Activated CD8-positive, alpha-beta memory T cell treated with anti-CD3 and anti-CD28 coated beads, Interleukin-2, amount 50 U/mL, for 1 hour (primary cell): ENCODE results near the gene TPX2.
A peak's percentile ranks its signal among the peaks of the same experiment; 100 is the strongest.
"Not testable (repeated sequence)": the region's sequence is repeated elsewhere in the genome, so short reads cannot be mapped to it uniquely, and the experiment has no call there.

Source experiments
- DNase-seq: peaks from one replicate; pipeline ENCODE4 v3.0.0-alpha.2; 2020; ENCODE audit errors: extremely low read depth

TPX2 gene

DNA sequence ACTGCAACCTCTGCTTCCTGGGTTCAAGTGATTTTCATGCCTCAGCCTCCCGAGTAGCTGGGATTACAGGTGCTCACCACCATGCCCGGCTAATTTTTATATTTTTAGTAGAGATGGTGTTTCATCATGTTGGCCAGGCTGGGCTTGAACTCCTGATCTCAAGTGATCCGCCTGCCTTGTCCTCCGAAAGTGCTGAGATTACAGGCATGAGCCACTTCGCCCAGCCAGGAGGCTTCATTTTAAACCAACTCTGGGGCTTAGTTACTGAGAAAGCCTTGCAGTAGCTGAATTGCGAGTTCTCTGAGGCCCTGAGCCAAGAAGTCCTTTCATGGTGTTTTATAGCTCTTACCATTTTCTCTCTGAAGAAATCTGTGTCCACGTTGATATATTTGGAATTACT, 75.1 kb downstream of the TPX2 start:
- not testable (repeated sequence) for DNase-seq

GRCh38 chr20:31815408-31816188, 76.5 kb downstream of the TPX2 start:
- no peak for DNase-seq

DNA sequence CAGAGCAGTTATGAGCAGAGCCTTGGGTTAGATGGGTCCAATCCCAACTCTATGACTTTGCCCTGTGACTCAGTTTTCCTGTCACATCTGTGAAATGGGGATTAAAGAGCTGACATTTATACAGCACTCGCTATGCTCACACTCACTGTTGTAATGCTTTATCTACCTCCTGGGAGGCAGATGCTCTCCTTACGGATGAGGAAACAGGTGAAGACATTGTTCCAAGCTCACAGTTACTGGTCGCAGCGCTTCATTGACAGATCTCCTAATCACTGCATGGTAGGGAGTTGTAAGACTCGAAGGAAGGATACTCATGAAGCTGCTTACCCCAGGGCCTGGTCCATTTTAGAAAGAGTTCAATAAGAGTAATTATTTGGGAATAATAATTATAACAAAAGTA, 77.1 kb downstream of the TPX2 start:
- DNase-seq, result no peak

- no peak for DNase-seq
These were observed 78.4 kb downstream of the TPX2 start for GRCh38 chr20:31817461-31817860.

- DNase-seq, result no peak
These were observed 79.4 kb downstream of the TPX2 start for GRCh38 chr20:31818376-31818908.

- no peak for DNase-seq
These were observed 80.1 kb downstream of the TPX2 start, which contains the start of gene MYLK2 for GRCh38 chr20:31819083-31819784. Gene MYLK2 (plus strand): TSS chr20:31819356. CDS start chr20:31819581, 225 bp downstream.

- DNase-seq, result no peak
These were observed 81.1 kb downstream of the TPX2 start for GRCh38 chr20:31820228-31820627.

DNA sequence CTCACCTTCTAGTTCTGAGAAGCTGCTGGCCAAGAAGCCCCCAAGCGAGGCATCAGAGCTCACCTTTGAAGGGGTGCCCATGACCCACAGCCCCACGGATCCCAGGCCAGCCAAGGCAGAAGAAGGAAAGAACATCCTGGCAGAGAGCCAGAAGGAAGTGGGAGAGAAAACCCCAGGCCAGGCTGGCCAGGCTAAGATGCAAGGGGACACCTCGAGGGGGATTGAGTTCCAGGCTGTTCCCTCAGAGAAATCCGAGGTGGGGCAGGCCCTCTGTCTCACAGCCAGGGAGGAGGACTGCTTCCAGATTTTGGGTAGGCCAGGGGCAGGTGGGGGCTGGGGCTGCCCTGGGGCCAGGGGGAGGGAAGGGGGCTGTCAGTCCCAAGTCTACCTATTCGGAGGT, 82.3 kb downstream of the TPX2 start:
- no peak for DNase-seq

GRCh38 chr20:31822421-31823330, 83.6 kb downstream of the TPX2 start:
- peak; percentile 47 for DNase-seq

DNA sequence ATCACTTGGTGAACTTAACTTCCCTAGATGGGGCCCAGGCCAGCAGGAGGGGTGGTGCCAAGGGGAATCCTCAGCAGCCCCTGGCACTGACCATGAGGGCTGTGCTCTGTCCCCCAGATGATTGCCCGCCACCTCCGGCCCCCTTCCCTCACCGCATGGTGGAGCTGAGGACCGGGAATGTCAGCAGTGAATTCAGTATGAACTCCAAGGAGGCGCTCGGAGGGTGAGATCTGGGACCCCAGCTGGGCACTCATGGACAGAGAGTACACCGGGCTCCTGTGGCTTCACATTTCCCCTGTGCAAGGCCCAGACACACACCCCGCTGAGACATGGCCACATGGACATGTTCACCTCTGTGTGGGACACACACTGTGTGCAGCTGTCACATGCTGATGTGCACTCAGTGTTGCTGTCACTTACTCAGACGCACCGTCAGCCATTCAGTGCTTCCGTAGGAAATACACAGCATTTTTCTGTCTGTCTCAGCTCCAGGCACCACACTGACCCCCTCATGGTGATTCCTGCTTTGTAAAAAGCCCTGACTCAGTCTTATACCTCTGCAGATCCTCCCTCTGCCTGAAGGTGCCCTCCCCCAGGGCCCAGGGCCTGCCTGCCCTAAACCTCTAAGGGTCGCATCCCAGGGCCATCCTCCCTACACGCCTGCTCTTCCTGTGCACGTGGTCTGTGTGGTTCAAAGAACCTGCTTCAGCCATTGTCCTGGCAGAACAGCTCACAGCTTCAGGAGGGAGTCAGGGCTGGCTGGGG, 84.5 kb downstream of the TPX2 start:
- no peak for DNase-seq

- DNase-seq, result no peak
These were observed 85.0 kb downstream of the TPX2 start for GRCh38 chr20:31824125-31824485.

DNA sequence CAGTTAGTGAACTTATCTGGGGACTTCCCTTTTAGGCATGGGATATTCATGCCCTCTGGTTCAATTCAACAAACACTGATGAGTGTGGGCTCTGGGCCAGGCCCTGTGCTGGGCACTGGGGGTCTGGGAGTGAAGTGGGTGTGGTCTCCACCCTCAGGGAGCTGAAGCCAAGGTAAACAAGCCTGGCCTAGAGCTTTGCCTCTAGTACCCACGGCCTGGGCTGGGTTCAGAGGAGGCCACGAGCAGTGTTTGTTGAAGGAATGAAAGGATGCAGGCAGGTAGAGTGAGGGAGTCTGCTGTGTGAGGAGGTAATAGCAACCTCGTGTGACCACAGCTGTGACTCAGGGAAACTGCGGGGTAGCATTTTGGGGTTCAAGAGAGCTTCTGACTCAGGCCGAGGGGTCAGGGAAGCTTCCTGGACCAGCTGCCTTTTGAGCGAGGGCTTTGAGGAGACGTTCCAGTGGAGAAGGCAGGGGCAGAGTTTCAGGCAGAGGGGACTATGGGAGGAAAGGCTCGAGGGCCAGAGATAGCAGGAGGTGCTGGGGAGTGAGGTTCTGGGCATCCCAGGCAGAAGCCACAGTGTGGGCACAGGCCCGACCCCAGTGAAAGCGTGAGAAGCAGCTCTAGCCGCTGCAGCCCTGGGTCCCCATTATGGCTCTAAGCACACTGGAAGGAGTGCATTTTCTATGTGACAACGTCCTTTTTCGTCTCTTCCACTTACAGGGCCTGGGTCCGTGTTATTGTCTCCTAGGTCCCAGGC, 85.6 kb downstream of the TPX2 start:
- no peak for DNase-seq

DNA sequence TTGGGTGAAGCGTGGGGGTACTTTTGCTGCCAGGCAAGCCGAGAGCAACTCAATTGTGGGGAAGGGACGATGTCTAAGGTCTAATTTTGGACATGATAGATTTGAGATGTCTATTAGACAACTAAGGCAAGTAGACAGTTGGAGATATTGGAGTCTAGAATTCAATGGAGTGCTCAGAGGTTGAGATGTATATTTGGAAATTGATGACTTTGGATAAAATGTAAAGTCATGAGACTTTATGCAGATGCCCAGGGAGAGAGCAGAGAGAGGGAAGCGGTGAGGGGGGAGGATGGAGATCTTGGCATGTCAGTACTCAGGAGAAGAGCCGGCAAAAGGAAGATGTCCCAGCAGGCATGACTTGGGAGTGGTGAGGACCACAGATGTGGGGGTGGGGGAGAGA, 87.0 kb downstream of the TPX2 start:
- DNase-seq, result no peak

- DNase-seq, result no peak
These were observed 88.0 kb downstream of the TPX2 start for GRCh38 chr20:31827059-31827458.

DNA sequence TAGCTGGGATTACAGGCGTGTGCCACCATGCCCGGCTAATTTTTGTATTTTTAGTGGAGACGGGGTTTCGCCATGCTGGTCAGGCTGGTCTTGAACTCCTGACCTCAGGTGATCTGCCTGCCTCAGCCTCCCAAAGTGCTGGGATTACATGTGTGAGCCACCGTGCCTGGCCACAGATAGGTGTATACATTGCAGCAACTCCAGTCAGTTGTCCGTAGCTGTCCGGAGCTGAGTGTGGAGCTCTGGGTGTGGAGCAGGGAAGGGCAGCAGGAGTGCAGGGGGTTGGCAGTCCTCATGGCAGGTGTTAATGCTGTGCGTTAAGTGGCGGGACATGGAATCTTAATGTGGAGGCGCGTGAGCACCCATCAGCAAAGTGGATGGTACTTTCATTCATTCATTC, 88.9 kb downstream of the TPX2 start:
- DNase-seq, result not testable (repeated sequence)

DNA sequence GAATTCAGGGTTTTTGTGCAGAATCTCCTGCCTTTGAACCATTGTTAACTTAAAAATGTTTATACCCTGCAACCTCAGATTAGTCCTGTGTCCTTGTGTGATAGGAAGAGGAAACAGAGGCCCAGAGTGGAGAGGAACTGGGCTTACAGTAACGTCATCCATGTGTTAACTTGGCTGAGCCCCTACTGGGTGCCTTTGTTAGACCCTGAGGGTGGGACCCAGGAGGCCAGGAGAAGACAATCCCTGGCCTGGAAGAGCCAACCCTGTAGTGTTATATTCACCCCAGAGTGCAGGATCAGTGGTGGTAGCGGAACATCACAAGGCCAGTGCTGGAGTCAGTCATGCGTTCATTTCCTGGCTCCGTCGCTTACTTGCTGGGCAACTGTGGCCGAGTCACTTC, 90.6 kb downstream of the TPX2 start:
- no peak for DNase-seq

GRCh38 chr20:31830406-31830981, 91.4 kb downstream of the TPX2 start:
- no peak for DNase-seq

GRCh38 chr20:31831211-31831610, 92.1 kb downstream of the TPX2 start:
- no peak for DNase-seq

- DNase-seq, result no peak
These were observed 92.7 kb downstream of the TPX2 start for GRCh38 chr20:31831771-31832306.
